Measurements from ENCODE around the gene UBTF. TPM values are rescaled to one million over a fixed set of nuclear protein-coding genes. Genes with fewer than 3 reads are reported as not detected.

Gene UBTF
- total and polyA plus RNA-seq, 2 of the 8 experiments (the other 6 are each of a cell fraction or from before 2014, with no cell fraction given), result 14.7 to 106 TPM

DNA sequence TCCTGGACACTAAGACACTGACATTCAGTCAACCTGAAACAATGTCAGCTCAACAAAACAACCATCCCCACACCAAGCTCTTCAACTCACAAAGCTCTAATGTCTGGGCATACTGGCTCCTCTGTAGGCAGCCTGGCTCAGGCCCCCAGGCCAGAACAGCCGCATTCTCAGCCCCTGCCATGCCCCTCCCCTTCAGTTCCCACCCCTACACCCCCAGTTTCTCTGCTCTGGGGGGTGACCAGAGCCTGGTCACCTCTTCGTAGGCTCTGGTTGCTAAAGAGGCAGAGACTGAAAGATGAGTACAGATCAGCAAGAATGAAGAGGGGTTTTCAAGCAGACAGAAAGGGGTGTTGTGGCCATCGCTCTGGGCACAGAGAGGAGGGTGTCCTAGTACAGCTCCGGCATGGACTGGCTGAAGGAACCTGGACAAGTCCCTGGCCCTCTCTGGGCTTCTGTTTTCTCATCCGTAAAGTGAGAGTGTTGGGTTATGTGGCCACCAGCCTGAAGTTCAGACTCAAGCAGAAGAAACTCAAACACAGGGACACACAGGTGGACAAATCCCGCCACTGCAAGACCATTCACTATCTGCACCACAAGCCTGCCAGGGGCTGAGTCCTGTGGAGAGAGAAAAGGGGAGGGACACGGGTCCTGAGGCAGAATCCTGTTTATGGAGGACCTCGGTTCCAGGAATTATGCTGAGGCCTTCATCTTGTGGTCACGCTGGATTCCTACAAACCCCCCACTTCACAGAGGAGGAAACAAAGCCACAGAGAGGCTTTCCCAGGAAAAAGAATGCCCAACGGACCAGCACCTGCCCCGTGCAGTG, 49.4 kb upstream of the UBTF start:
- Histone ChIP-seq H3K4me3 (ENCODE audit: extremely low read depth in 1 of 4, insufficient read depth in 2 of 4, low read depth in 3 of 4, low read length in 4 of 4) (no peak overlapping the region), H2BK20ac (ENCODE audit: low read length) (no peak overlapping the region), H4K8ac (ENCODE audit: extremely low read depth, insufficient read depth, low read length) (no peak overlapping the region), H3K9ac (replicated peaks in 1 of 4; ENCODE audit: extremely low read depth in 1 of 4, low read depth in 3 of 4, low read length in 3 of 4) (no peak overlapping the region), H2BK5ac (ENCODE audit: low read depth, low read length) (no peak overlapping the region), H4K91ac (replicated peaks; ENCODE audit: insufficient read length, low read length) (no peak overlapping the region), H3K27me3 (replicated peaks in 1 of 4; ENCODE audit: control insufficient read depth in 3 of 4, extremely low read depth in 1 of 4, insufficient read depth in 3 of 4, low read length in 3 of 4) (no peaks in the 10 kb centered on the region), H3K18ac (ENCODE audit: extremely low read depth, low read length) (no peak overlapping the region), H3K9me3 (ENCODE audit: insufficient read depth in 2 of 2, low read depth in 1 of 2, low read length in 1 of 2) (no peaks in the 10 kb centered on the region), H3K23ac (ENCODE audit: insufficient read length) (no peak overlapping the region), H3K79me1 (ENCODE audit: low read depth, low read length) (no peaks in the 10 kb centered on the region), H3K36me3 (ENCODE audit: control insufficient read depth in 2 of 4, insufficient read depth in 4 of 4, low read length in 3 of 4) (no peaks in the 10 kb centered on the region), H2BK15ac (ENCODE audit: low read length) (peak overlapping the region; percentile 61; the same call in 1 of the 2 replicates), H3K4ac (replicated peaks; ENCODE audit: insufficient read length, low read depth, low read length) (no peak overlapping the region), H2AFZ (ENCODE audit: low read length) (no peak overlapping the region), H3K27ac (ENCODE audit: low read depth, low read length) (no peak overlapping the region), H4K5ac (ENCODE audit: insufficient read length, low read depth, low read length) (no peak overlapping the region), H3K14ac (ENCODE audit: insufficient read length) (no peak overlapping the region), H2BK120ac (replicated peaks; ENCODE audit: low read depth, low read length) (no peak overlapping the region), H2BK12ac (ENCODE audit: low read depth, low read length) (0 out of 2 replicates have a peak overlapping the region, but pooled peaks have one; percentile 17), H3K23me2 (ENCODE audit: low read depth, low read length) (no peaks in the 10 kb centered on the region), H2AK5ac (ENCODE audit: low read depth, low read length) (no peak overlapping the region), H3K79me2 (ENCODE audit: control insufficient read depth in 1 of 2, insufficient read depth in 2 of 2, low read length in 2 of 2) (no peaks in the 10 kb centered on the region), H3K56ac (replicated peaks; ENCODE audit: insufficient read length, low read depth, low read length) (no peak overlapping the region), H4K20me1 (replicated peaks in 1 of 2; ENCODE audit: control insufficient read depth in 1 of 2, insufficient read depth in 2 of 2, low read length in 2 of 2) (no peaks in the 10 kb centered on the region), H3K4me1 (replicated peaks in 1 of 4; ENCODE audit: control insufficient read depth in 3 of 4, insufficient read depth in 4 of 4, low read length in 3 of 4) (peaks cover 0 to 7% (median 3%) of the 10 kb centered on the region in 4 experiments; a peak in 4 of 7 replicates), H3K4me2 (ENCODE audit: insufficient read depth in 1 of 2, low read depth in 2 of 2, low read length in 2 of 2) (no peak overlapping the region)
- ChIA-PET POLR2A (ENCODE audit: partially characterized antibody) (interaction anchor here (1.0 to 1.3 kb wide), 4 partner anchors 9 to 47 kb away, joined by 3 to 4 read pairs (median 3); no protein-coding TSS in a partner anchor), CTCF (ENCODE audit: partially characterized antibody) (interaction anchor here (0.7 to 1.7 kb wide), 5 partner anchors 10 to 59 kb away, joined by 3 to 5 read pairs (median 3); partner anchors contain the start of gene SLC25A39)
- no peak for TF ChIP-seq TEAD4 (IDR thresholded peaks at IDR 0.05; ENCODE audit: low read depth, low read length)
- no peak for TF ChIP-seq RAD21 (IDR thresholded peaks at IDR 0.05 in 1 of 2, conservative IDR thresholded peaks at IDR 0.05 in 1 of 2; ENCODE audit: low read depth in 2 of 2, low read length in 2 of 2)
- TF ChIP-seq POU5F1 (IDR thresholded peaks at IDR 0.05; ENCODE audit: low read depth, low read length), result no peak
- no peak for TF ChIP-seq JUN (IDR thresholded peaks at IDR 0.05; ENCODE audit: low read depth, low read length)
- TF ChIP-seq JUND (IDR thresholded peaks at IDR 0.05; ENCODE audit: low read length), result no peak
- TF ChIP-seq RFX5 (IDR thresholded peaks at IDR 0.05; ENCODE audit: borderline replicate concordance, low read depth, low read length), result no peak
- no peak for TF ChIP-seq TBP (IDR thresholded peaks at IDR 0.05; ENCODE audit: low read depth, low read length)
- FAIRE-seq, result no peak
- WGBS, 2 experiments (ENCODE audit: extremely low coverage in 1 of 2, insufficient coverage in 1 of 2, insufficient read length in 1 of 2, insufficient replicate concordance in 2 of 2, low coverage in 1 of 2, low lambda C conversion rate in 2 of 2, missing lambda C conversion rate in 1 of 2), result 89% methylated on average over 11 of the region's 11 CpGs; no CpG with 5 or more reads in 1 of the 2 experiments
- DNase-seq (ENCODE audit: low read depth in 1 of 2, low spot score in 2 of 2), result no peak
